GM21619 (cell line): Measurements from ENCODE around the gene AKAP3.

Experiments used
- ATAC-seq: cut with Tn5 transposase; IDR thresholded peaks from one replicate; pipeline ENCODE4 v1.9.1; 2021; ENCODE audit not compliant: unreplicated experiment

AKAP3 gene

DNA sequence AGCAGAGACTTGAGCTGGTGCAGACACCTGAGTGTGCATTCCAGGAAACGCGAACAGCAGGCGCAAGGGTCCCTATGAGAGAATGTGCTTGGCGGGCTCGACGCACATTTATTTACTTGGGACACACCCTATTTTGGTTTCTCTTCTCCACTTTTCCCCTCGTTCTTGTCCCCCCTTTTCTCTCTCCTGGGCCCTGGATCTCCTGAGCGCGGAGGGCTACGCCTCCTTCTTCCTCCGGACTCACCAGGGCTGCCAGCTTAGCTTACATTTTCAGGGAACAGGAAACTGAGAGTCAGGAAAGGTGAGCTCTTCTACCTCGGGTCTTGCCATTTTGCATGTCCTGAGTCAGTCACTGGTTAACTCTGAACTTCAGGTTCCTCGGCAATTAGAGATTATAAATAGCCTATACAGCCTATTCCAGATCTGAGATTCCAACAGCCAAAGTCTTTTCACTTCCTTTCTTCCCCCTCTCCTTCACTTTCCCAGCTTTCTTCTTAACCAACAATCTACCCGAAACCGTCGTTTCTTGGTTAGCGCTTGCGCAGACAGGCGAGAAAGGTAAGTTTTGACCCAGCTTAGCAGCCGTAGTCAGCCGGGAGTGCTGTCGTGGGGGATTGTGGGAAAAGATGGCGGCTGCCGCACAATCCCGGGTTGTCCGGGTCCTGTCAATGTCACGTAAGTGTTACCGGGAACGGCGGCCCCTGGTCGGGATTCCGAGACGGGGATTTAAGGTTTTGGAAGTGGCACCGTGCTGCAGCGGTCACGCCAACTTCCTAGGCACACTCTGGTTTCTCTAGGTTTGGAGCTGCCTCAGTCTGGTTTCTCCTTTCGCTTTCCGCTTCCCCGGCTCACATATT, at the start of gene AKAP3, which contains the start of gene NDUFA9:
Gene AKAP3, minus strand, starts transcription at position 551 of the 857 bp plus-strand sequence. CDS start 10,855 bp downstream, outside the sequence.
Gene NDUFA9, plus strand, starts transcription at position 614 of the 857 bp plus-strand sequence. Its CDS starts 13 bp downstream, at position 627.
- ATAC-seq: peak; percentile 82

DNA sequence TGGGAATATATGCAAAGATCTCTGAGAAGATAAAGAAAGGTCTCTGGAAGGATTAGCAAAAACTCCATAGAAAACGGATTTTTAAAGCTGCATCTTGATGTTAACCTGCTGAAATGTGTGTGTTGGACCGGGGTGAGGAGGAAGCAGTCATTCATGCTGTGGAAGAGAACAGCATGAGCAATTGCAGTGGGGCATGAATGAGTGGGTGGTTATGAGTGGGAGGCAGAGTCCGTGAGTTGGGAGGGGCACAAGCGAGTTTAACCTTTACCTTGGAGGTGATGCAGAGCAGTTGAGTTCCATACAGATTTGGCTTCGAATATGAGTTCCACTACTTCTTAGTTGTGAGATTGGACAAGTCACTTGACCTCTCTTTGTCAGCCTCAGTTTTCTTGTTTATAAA, 41.9 kb upstream of the AKAP3 start:
- ATAC-seq: no peak

DNA sequence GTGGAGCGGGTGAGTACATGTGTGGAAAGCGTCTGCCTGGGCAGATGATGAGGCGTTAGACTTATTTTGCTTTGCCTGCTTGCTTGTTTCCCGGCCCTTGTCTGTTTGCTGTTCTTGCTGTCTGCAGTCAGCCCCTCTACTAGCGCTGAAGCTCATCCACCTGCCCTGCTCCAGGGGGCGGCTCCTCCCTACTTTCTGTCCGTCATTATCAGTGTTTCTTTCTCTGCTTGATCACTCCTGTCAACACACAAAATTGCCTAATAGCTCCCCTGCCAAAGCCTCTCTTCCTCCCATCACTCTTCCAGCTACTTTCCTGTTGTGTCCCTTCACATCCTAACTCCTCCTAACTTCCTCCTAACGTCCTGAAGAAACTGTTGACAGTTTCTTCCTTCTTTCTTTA, 36.5 kb upstream of the AKAP3 start:
- ATAC-seq: no peak

DNA sequence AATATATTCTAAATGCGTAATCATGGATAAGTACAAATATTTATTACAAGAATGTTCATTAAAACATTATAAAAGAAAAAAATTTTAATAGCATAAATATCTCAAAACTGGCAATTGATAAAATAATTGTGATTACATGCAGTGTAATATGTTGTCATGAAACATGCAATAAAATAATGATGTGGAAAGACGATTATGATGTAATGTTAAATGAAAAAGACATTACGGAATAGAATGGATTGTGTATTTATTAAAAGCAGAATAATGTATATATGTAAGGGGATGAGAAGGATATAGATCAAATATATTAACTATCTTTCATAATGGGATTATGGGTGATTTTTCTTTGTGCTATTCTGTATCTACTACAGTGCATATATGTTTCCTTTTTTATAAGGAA, 32.9 kb upstream of the AKAP3 start:
- no peak for ATAC-seq

DNA sequence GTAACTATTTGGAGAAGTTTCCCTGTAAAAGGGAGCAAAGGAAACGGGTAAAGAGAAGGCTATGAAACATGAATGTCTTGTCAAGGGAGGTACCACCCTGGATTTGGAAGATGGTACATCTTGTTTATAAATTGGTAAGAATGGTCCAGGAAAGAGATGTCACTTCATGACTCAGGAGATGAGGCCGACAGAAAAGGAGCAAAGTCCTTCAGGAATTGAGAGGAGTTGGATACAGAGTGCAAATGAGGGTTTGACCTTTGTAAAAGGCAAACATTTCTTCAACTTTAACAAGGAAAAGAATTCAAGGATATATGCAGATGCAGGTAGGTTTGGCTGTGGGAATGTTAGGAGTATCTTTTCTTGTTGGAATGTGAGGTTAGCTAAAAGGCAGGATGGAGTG, 30.9 kb upstream of the AKAP3 start:
- ATAC-seq: no peak

DNA sequence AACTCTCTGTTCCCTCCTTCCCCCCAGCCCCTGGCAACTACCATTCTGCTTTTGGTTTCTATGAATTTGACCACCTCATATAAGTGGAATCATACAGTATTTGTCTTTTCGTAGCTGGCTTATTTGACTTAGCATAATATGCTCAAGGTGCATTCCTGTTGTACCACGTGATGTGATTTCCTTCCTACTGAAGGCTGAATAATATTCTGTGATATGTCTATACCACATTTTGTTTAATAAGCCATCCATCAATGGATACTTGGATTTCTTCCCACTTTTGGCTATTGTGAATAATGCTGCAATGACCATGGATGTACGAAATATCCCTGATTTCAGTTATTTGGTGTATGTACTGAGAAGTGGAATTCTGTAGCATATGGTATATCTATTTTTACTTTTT, 16.4 kb upstream of the AKAP3 start:
- no peak for ATAC-seq

DNA sequence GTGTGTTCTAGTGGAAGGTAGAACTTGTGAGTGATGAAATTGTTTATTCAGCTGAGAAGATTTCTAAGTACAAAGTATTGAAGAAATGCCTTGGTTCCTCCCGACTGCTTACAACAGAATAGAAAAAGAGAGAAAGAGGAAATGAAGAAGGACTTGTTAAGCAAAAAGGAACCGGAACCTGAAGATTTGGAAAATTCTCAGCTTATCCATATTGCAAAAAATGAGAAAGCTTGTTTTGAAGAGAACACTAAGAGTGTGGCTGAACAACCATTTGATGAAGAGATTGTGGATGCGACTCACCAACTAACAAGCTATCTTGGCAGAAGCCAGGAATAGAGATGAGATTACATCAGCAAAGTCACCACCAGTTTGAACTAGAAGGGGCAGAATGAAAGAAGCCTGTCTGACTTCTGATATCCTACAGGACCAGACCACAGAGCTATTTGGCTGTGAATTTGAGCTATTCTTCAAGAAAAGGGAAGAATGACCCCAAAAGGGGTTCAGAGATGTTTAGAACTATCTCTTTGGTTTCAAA, 15.2 kb upstream of the AKAP3 start:
- no peak for ATAC-seq

DNA sequence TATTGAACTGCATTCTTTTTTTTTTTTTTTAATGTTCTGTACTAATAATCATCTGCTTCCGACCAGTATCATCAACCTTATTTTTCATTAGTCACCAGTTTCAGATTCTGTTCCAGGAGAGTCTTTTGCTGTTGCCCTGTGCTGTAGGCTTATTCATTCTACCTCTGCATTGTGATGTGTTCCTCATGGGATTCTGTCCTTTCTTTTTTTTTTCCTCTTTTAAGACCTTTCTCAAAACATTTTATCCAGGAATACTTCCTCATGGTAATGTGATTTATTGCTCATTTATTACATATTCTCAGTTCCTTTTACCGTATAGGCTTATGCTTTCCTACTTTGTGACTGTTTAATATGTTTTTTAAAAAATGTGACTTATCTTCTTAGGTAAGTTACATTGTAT, 4.8 kb upstream of the AKAP3 start:
- ATAC-seq: no peak

DNA sequence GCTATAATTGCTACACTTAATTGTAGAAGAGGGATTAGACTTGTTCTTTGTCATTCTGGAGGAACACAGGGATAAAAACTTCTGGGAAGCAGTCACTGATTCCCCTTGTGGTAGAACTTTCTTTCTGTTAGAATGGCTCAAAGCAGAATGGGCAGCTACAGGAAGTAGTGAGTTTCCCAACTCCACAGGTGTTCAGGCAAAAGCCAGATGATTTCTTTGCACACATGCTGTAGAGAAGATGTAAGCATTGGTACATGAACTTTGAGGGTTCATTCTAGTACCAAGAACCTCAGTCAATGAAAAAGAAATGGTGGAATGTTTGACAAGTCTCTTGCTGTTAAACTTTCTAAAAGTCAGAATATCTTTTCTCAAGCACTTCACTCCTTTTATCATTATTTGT, 4.4 kb upstream of the AKAP3 start:
- ATAC-seq: no peak

DNA sequence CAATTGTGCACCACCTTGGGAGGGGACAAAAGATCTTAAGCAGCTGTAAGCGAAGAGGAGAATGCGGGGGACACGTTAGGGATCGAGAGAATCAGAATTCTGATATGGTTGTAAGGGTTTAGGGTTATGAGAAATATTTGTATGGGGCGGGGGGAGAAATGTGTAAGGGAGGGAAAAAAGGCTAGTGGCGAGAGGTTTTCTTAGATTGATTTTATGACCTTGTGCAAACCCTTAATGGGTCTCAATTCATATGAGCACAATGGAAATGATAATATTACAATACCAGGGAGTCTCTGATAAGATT, 459 bp upstream of the AKAP3 start:
- no peak for ATAC-seq

DNA sequence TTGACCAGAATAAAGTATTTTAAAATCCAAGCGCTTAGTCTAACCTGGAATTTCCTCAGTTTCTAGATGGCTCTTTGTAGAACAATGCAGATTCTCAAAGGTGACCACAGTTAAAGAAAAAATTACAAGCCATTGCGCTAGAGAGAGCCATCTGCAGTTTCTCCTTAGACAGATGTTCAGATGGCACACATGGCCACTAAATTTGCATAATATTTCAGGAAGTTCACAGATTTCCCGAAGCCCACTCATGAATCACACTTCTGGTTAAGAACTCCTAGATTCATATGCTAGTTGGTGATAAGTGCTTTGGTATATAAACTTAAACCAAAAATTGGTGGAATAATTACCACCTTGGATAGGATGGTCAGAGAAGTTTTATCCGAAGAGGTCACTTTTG, 749 bp downstream of the AKAP3 start:
- peak; percentile 27 for ATAC-seq

DNA sequence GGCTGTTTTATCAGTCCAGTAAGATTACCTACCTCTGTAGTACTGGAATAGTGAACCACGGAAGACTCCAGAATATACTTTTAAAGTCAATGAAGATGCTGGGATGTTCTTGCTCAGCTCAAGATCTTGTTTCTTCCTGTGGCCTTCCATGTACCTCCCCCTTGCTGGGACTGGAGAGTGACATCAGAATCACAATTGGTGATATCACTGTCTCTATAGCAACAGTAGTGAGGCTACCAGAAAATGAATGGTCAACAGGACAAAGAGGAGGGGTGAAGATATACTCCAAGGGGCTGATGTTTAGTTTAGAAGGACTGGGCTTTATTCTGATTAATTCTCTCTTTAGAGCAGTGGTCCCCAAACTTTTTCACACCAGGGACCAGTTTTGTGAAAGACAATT, 3.8 kb downstream of the AKAP3 start:
- ATAC-seq: no peak

DNA sequence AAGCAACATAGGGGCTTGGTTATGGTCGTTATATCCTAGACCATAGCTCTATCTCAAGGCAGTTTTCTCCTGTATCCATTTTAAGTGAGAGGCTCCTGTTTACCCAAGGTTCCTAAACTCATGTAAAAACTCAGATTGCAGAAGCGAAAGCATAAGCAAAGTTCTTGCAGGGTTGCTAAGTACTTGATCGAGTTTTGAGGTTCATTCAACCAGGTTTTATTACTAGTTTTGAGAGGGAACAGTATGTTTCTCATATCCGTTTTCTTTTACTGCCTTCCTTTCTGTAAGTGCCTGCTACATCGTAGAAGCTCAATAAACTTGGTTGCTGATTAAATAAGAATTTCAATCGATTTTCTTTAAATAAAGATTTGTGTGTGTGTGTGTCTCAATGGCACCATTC, 5.1 kb downstream of the AKAP3 start:
- peak; percentile 52 for ATAC-seq

DNA sequence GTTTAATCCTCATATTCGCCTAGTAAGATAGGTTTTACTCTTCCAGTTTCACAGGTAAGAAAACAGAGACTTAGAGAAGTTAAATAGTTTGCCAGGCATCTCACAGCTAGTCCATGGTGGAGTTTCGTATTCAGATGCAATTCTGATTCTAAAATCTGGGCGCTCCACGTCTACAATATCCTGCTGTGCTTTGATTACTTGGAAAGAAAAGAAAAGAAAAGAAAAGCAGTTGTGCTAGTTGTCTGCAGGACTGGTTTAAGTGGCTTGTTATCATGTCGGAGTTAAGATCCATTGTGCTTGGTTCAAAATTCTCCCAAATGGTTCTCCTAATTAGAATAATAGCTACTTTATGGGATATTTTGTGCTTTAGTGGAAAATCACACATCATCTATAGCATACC, 18.6 kb downstream of the AKAP3 start:
- ATAC-seq: no peak

DNA sequence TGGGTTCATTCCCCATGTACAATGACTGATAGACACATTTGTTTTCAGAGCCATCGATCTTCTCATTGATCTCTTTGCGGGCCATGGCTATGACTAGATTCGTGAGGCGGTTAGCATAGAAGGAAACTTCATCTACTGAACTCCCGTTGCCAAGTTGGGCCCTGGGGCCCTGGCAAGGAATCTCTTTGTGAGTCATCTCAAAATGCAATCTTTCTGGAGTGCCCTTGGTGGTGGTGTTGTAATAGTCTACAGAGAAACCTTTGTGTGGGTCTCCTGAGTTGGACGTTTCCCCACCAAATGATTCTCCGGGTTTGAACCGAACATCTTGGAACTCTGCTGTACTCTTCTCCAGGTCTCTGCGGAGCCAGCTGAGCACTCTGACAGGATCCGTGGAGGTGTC, 20.4 kb downstream of the AKAP3 start:
- no peak for ATAC-seq

DNA sequence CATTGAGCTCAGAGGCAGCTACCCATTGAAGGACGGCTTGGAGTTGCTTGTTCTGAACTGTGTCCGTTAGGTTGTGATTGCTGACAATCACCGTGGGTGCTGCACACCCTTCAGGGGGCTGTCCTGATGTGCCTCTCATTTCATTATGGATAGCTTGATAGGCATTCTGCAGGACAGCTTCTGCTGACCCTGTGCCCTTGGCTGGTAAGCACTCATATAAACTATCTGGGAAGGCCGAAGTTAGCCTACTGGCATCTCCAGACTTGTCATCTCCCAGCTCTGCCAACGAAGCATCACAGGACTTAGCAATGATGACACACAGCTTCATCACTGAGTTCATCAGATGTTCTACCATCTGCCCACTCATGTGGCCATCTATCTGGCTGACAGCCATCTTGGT, 22.3 kb downstream of the AKAP3 start:
- no peak for ATAC-seq

DNA sequence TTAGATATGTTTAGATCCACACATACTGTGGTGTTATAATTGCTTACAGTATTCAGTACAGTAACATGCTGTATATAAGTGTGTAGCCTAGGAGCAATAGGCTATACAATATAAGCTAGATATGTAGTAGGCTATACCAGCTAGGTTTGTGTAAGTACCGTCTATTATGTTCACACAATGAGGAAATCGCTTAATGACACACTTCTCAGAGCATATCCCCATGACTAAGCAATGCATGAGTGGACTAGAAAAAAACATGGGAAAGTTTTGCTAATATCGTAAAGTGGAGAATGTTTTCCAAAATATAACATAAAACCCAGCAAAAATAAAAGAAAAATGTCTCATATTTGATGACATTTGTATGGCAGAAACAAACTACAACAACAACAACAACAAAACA, 27.3 kb downstream of the AKAP3 start:
- ATAC-seq: no peak

DNA sequence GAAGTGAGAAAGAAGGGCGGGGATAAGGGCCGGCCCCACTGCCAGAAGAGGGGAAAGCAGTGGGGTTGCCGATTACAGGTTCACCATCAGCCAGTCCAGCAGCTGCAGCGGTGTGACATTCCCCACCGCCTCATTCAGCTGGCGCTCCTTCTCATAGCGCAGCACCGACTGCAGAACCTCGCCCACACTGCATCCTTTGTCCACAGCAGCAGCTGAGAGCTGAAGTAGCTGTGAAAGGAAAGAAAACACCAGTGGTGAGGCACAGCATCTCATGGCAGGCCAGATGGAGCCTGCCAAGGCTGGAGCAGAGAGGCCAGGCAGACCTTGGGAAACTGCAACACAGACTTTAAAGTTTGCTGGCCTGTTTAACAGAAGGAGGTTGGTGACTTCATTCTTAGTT, 33.2 kb downstream of the AKAP3 start:
- no peak for ATAC-seq

DNA sequence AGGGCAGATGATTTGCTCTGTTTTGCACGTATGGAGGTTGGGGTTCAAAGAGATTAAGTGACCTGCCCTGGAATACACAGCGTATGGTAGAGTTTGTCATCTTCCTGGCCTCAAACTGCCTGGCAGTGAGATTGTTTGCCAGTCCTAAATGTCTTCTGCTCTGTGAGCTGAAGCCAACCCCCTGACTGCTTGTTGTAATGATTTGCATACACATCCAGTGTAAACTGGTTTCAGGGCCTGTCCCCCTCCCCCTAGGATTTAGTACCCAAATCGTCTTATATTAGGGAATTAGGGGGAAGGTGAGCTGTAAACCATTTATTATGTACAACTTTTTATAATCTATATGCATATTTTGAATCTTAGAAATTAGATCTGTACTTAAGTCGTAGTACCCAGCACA, 38.4 kb downstream of the AKAP3 start:
- no peak for ATAC-seq

DNA sequence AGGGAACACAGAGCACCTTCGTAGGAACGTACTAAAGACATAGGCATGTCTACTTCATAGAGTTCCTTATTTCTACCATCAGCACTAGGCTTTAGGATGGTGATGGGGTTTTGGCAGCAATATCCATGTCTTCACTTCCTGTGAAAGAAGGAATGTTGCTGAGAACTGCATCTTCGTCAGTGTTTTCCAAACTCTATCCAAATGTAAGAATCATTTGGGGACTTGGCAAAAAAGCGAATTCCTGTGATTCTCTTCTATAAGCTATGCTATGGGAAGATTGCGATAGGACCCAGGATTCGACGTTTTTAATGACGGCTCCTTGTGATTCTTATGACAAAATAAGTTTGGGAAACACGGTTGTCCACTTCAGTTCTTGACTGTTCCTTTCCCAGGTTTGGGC, 39.8 kb downstream of the AKAP3 start:
- ATAC-seq: no peak

DNA sequence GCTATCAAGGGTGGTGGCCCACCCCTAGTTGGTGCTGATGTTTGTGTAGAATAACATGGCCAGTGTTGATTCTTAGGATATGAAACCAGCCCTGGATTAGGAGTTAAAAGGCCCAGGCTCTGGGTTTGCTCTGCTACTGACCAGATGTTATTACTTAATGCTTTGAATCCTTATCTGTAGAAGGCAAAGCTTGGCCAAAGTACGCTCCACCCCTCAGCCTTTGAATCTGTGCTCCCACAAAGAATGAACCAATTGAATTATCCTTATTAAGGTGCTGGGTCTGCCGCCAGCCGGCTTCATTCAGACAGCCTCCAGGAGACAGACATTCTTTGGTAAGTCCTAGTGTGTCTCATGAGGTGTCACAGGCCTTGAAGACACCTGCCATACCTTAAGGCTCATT, 41.8 kb downstream of the AKAP3 start:
- ATAC-seq: no peak

DNA sequence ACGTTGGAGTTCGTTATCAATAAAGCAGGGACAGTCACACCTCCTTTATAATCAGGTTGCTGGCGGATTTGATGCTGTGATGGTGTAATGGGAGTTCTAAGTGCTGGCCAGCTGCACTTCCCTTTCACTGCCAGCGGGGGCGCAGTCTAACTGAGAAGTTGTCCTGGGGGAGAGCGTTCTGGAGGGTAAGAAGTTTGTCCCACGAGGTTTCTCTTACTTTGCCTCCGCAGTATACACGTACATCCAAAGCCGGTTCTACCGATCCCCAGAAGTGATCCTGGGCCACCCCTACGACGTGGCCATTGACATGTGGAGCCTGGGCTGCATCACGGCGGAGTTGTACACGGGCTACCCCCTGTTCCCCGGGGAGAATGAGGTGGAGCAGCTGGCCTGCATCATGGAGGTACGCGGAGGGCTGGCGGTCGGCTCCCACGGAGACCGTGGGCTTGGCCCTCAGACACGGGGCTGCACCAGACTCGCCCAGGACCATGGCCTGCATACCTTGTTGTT, 44.1 kb downstream of the AKAP3 start:
- ATAC-seq: peak; percentile 95

DNA sequence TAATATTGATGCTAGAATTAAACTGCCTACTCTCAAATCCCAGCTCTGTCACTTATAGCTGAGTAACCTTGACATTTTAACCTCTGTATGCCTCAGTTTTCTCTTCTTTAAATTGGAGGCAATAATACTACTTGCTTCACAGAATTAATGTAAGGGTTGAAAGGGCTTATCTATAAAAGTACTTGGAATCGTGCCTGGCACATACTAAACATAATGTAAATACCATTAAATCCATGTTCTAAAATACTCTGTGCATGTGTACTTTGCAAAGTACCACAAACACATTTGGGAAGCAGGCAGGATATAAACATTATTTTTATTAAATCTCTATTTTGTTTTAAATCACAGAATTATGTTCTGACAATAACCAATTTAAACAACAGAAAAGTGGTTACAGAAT, 44.9 kb downstream of the AKAP3 start:
- no peak for ATAC-seq
